GM12878 (cell line): ENCODE data around the gene ANO2.
"Not testable (repeated sequence)": the region's sequence is repeated elsewhere in the genome, so short reads cannot be mapped to it uniquely, and the experiment has no call there.

Experiments used
- CREB1 ChIP-seq: IDR thresholded peaks from 2 replicates; pipeline ENCODE4 v1.6.1; 2012; ENCODE audit warnings: low read depth, mild to moderate bottlenecking, inconsistent platforms
- CREM ChIP-seq: IDR thresholded peaks from 2 replicates; pipeline ENCODE4 v1.6.1; 2014; ENCODE audit warnings: antibody characterized with exemption, low read depth
- CTCF ChIP-seq, 3 experiments: IDR thresholded peaks in 2 of 3; conservative IDR thresholded peaks in 1 of 3; 2 replicates each; pipeline ENCODE4 v1.5.1; 2011; ENCODE audit warnings: low read depth in 3 of 3, low read length in 3 of 3, mild to moderate bottlenecking in 3 of 3, control low read depth in 2 of 3, moderate library complexity in 2 of 3, inconsistent platforms in 1 of 3, mixed read lengths in 1 of 3; ENCODE audit not compliant: control insufficient read depth in 2 of 3, insufficient read depth in 1 of 3; ENCODE audit errors: extremely low read depth in 1 of 3
- EZH2 ChIP-seq: IDR thresholded peaks from 2 replicates; pipeline ENCODE4 v1.6.1; 2012; ENCODE audit warnings: low read depth, mild to moderate bottlenecking, control low read depth, inconsistent platforms, low read length, borderline replicate concordance; ENCODE audit not compliant: control insufficient read depth
- GABPA ChIP-seq: IDR thresholded peaks from 2 replicates; pipeline ENCODE4 v1.6.1; 2014; ENCODE audit warnings: antibody characterized with exemption, low read depth, mild to moderate bottlenecking, inconsistent platforms
- MTA2 ChIP-seq: fragments of 450-650 bp; IDR thresholded peaks from 2 replicates; pipeline ENCODE4 v1.6.1; 2016; ENCODE audit warnings: low read depth, mild to moderate bottlenecking, moderate library complexity
- NFYB ChIP-seq: IDR thresholded peaks from 2 replicates; pipeline ENCODE4 v1.6.1; 2011; ENCODE audit warnings: low read depth, mild to moderate bottlenecking, low read length, improper control_type of control experiment, moderate library complexity; ENCODE audit not compliant: insufficient read depth
- NRF1 ChIP-seq: conservative IDR thresholded peaks from 2 replicates; pipeline ENCODE4 v1.6.1; 2011; ENCODE audit warnings: mild to moderate bottlenecking, low read depth, low read length, improper control_type of control experiment
- POLR2A ChIP-seq: IDR thresholded peaks from 2 replicates; pipeline ENCODE4 v1.6.1; 2011; ENCODE audit warnings: low read depth, mild to moderate bottlenecking, low read length
- RFX5 ChIP-seq: IDR thresholded peaks from 2 replicates; pipeline ENCODE4 v1.6.1; 2011; ENCODE audit warnings: low read depth, low read length, improper control_type of control experiment
- SUZ12 ChIP-seq: fragments of 200-600 bp; sonication (generic); IDR thresholded peaks from one replicate; pipeline ENCODE4 v1.6.1; 2018; ENCODE audit warnings: antibody characterized with exemption, mild to moderate bottlenecking; ENCODE audit not compliant: unreplicated experiment
- YY1 ChIP-seq: IDR thresholded peaks from 2 replicates; pipeline ENCODE4 v1.6.1; 2011; ENCODE audit warnings: low read depth, mild to moderate bottlenecking, low read length

- not testable (repeated sequence) for TF ChIP-seq SUZ12; CTCF (IDR thresholded peaks at IDR 0.05 in 2 of 3, conservative IDR thresholded peaks at IDR 0.05 in 1 of 3; ENCODE audit: control insufficient read depth in 2 of 3, extremely low read depth in 1 of 3, insufficient read depth in 1 of 3, low read depth in 3 of 3, low read length in 3 of 3); YY1; NFYB; MTA2; NRF1; EZH2; RFX5; POLR2A; GABPA; CREM; CREB1
These were observed 126.2 kb downstream of the ANO2 start for GRCh38 chr12:5818877-5819276.
